Measurements from ENCODE around the gene DNAAF5.
A peak's percentile ranks its signal among the peaks of the same experiment; 100 is the strongest.
"Not testable (repeated sequence)": the region's sequence is repeated elsewhere in the genome, so short reads cannot be mapped to it uniquely, and the experiment has no call there.

DNAAF5 gene

GRCh38 chr7:784971-785370 lies 58.5 kb downstream of the DNAAF5 start:
- DNase-seq = no peak

DNA sequence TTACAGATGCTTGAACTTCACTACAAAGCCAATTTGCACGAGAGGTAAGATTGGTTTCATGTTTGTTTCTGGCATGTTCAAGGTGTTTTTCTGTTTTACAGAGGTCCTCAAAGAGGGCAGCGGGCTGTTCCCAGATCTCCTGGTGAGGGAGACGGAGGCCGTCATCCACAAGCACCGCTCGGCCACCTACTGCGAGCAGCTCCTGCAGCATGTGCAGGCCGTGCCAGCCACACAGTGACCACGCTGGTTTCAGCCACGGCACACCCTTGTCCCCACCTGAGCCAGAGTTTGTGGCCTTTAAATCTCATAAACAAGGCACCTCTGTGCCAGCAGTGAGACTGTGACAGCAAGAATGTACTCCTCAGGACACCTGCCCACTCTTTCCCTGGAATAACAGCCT lies 58.9 kb downstream of the DNAAF5 start:
- no peak for DNase-seq

DNA sequence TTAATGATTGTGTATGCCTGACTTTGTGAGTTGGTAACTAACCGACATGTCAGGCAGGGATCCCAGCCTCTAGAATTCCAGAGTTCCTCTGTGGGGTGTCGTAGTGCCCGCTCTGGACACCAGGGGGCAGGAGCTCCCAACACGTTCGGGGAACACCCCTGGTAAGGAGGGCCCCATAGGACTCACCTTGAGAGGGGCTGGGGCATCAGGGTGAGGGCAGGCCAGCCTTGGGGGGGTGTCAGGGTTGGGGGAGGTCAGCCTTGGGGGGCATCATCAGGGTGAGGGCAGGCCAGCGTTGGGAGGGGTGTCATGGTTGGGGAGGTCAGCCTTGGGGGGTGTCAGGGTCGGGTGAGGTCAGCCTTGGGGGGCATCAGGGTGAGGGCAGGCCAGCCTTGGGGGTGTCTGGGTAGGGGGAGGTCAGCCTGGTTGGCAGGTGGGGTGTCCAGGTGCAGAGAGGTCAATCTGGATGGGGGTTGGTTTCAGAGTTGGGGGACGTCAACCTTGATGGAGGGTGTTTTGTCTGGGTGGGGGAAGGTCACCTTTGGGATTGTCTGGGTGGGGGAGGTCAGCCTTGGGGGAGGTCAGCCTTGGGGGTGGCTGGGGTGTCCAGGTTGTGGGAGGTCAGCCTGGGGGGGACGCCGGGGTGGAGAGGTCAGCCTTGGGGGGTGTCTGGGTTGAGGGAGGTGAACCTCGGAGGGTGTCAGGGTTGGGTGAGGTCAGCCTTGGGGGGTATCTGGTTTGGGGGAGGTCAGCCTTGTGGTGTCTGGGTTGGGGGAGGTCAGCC lies 60.2 kb downstream of the DNAAF5 start:
- peak; percentile 68 for DNase-seq

- no peak for DNase-seq
Observed at GRCh38 chr7:787332-788240, 61.1 kb downstream of the DNAAF5 start.

DNA sequence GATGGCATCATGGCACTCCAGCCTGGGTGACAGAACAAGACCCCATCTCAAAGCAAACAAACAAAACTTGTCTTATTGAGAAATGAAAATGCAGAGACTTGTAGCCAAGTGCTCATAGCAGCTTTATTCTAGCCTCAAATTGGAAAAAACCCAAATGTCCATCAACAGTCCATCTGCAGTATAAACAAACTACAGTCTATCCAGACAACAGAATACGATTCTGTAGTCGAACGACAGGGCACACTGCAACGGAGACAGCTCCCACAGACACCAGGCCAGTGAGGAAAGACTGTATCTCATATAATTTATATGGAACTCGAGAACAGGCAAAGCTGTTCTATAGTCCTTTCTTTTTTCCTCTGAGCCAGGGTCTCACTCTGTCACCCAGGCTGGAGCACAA lies 65.0 kb downstream of the DNAAF5 start:
- no peak for DNase-seq

DNA sequence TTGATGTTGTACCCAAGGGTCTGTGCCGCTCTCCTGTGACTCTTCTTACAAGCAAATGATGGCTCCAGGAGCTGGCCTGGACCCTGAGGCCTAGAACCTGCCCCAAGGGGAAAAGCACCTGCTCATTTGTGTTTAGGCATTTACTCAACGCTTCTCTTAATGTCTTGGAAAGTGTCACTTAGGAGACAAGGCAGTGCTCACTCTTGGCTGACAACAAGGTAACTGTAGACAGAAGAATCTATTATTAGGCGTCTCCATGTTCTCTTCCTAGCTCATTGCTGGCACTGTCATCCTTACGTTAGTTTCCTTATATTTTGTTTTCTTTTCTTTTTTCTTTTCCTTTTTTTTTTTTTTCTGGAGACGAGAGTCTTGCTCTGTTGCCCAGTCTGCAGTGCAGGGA lies 67.7 kb downstream of the DNAAF5 start:
- DNase-seq = no peak

- DNase-seq = no peak
Observed at GRCh38 chr7:794671-795329, 68.3 kb downstream of the DNAAF5 start.

GRCh38 chr7:796434-797169 lies 70.1 kb downstream of the DNAAF5 start:
- not testable (repeated sequence) for DNase-seq

- DNase-seq = no peak
Observed at GRCh38 chr7:798921-799470, 72.5 kb downstream of the DNAAF5 start.

DNA sequence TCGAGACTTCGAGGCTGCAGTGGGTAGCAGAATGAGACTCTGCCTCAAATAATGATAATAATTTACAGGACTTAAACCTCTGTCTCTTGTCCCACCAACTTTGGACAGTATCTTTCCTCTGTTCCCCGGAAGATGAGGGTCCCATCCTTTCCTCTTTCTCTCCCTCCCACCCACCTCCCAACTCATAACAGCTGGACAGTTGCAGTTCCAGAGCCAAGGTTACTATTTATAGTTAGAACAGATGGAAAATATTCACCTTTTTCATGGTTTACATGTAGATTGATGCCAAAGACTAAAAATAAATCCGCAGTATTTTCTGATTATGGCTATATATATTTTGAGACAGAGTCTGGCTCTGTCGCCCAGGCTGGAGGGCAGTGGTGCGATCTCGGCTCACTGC lies 74.2 kb downstream of the DNAAF5 start:
- DNase-seq = no peak

DNA sequence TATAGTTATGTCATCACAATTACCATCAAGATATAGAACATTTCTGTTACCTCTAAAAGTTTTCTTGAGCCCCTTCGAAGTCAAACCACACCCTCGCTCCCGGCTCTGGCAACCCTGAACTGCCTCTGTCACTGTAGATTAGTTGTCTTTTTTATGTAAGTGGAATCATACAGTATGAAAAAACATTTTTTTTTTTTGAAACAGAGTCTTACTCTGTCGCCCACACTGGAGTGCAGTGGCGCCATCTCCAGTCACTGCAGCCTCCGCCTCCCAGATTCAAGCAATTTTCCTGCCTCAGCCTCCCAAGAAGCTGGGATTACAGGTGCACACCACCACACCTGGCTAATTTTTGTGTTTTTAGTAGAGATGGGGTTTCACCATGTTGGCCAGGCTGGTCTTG lies 74.9 kb downstream of the DNAAF5 start:
- DNase-seq = not testable (repeated sequence)

- DNase-seq = no peak
Observed at GRCh38 chr7:801940-802381, 75.5 kb downstream of the DNAAF5 start.

DNA sequence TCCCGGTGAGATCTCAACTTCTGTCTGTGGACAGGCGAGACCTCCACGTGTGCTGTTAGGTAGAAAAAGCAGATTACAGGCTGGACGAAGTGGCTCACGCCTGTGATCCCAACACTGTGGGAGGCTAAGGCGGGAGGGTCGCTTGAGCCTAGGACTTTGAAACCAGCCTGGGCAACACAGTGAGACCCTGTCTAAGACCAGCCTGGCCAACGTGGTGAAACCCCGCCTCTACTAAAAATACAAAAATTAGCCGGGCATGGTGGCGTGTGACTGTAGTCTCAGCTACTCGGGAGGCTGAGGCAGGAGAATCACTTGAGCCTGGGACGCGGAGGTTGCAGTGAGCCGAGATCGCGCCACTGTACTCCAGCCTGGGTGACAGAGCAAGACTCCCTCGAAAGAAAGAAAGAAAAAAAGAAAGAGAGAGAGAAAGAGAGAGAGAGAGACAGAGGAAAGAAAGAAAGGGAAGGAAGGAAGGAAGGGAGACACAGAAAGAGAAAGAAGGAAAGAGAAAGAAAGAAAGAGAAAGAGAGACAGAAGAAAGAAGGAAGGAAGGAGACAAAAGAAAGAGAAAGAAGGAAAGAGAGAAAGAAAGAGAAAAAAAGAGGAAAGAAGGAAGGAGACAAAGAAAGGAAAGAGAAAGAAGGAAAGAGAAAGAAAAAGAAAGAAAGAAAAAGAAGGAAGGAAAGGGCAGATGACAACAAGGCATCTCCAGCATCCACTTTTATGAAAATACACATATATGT lies 76.2 kb downstream of the DNAAF5 start:
- no peak for DNase-seq

DNA sequence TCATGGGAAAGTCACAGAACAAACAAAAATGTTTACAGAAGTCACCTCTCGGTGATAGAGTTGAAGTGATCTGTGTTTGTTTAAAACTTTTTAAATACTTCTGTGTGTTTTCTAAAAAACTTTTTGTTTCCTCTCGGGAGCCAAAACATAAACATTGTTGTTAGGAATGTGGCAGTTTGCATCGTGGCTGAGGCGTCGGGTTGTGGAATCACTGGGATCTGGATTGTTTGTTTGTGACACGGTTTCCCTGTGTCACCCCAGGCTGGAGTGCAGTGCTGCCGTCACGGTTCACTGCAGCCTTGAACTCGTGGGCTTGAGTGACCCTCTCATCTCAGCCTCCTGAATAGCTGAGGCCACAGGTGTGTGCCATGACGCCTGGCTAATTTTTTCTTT lies 76.7 kb downstream of the DNAAF5 start:
- DNase-seq = no peak

GRCh38 chr7:803796-804195 lies 77.3 kb downstream of the DNAAF5 start:
- not testable (repeated sequence) for DNase-seq

- no peak for DNase-seq
Observed at GRCh38 chr7:805261-805660, 78.8 kb downstream of the DNAAF5 start.

- DNase-seq = peak in 1 of 2 donors; percentile 10
Observed at GRCh38 chr7:815284-816216, 89.1 kb downstream of the DNAAF5 start.

- peak; percentile 97 for DNase-seq
Observed at GRCh38 chr7:816300-816750, 89.8 kb downstream of the DNAAF5 start.

DNA sequence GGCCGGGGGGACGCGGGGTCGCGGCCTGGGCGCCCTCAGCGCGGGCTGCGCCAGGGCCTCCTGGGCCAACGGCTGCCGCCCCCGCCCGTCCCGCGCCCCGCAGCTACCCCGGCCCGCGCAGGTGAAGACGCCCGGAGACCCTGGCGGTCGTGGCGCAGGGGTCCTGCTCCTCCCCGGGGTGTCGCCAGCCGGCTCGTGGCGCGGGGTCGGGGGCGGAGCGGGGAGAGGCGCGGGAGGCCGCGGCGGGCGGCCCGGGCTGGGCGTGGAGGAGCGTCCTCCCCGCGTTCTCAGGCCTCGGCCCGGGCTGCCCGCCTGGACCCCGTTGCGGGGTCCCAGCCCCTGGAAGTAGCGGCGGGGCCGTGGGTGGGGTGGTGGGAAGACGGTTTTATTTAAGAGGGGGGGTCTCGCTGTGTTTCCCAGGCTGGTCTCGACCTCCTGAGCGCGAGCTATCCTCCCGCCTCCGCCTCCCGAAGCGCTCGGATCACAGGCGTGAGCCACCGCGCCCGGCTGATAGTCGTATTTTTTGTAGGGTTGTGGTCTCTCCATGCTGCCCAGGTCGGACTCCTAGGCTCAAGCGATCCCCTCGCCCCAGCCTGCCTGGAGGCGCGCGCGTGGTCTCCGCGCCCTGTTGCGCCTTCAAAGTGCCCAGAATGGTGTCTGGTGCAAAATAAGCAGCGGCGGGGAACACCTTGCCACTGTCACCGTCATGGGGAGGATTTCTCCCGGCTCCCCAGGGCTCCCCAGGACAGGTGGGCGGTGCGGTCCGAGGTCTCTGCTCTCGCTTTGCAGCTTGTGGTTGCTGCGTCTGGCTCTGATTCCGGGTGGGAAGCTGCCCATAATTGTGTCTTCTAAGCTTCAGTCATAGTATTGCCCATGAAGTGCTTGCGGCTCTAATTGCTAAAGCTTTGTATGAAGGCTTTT lies 90.5 kb downstream of the DNAAF5 start:
- DNase-seq = peak in 1 of 2 donors; percentile 29

Data from CD4-positive, alpha-beta T cell treated with Interleukin-4 for 1 hour (primary cell).